Keratinocyte (primary cell): ENCODE data around the gene DCDC1. TPM values are rescaled to one million over a fixed set of nuclear protein-coding genes. Genes with fewer than 3 reads are reported as not detected.
A peak's percentile ranks its signal among the peaks of the same experiment; 100 is the strongest.

Experiments used
- DNase-seq: peaks from one replicate; pipeline ENCODE4 v3.0.0-alpha.2; 2011; ENCODE audit warnings: low read depth, missing footprints, low spot score
- FAIRE-seq: peaks from 2 replicates; lab custom pipeline; 2011; peaks lifted over from hg19 to GRCh38; lab: Jason Lieb, UNC
- H2AFZ ChIP-seq: 2 replicates; pipeline ENCODE4 v1.6.0; 2012; ENCODE audit warnings: low read length, control low read depth, inconsistent platforms; ENCODE audit not compliant: control insufficient read depth
- H3K27ac ChIP-seq: 2 replicates; pipeline ENCODE4 v1.5.1; 2011; ENCODE audit warnings: low read length; ENCODE audit not compliant: control insufficient read depth, insufficient read depth
- H3K27me3 ChIP-seq: 3 replicates; pipeline ENCODE4 v1.6.0; 2011; ENCODE audit warnings: low read length; ENCODE audit not compliant: control insufficient read depth, insufficient read depth; ENCODE audit errors: extremely low read depth
- H3K36me3 ChIP-seq, 2 experiments: 2 replicates in 1 of 2; 3 replicates in 1 of 2; pipeline ENCODE4 v1.5.1; 2011; ENCODE audit warnings: low read length in 2 of 2, mild to moderate bottlenecking in 1 of 2; ENCODE audit not compliant: control insufficient read depth in 2 of 2, insufficient read depth in 2 of 2; ENCODE audit errors: extremely low read depth in 1 of 2
- H3K4me1 ChIP-seq: 3 replicates; pipeline ENCODE4 v1.5.1; 2011; ENCODE audit warnings: low read length; ENCODE audit not compliant: control insufficient read depth, insufficient read depth; ENCODE audit errors: extremely low read depth
- H3K4me2 ChIP-seq: 3 replicates; pipeline ENCODE4 v1.6.0; 2011; ENCODE audit warnings: low read depth, low read length; ENCODE audit not compliant: control insufficient read depth, insufficient read depth; ENCODE audit errors: extremely low read depth
- H3K4me3 ChIP-seq, 3 experiments: fragments of 200-600 bp in 1 of 3; sonication (generic) in 1 of 3; 2 replicates in 2 of 3; 3 replicates in 1 of 3; pipeline ENCODE4 v1.5.1; 2011 to 2016; ENCODE audit warnings: low read length in 3 of 3, mild to moderate bottlenecking in 3 of 3, control low read depth in 2 of 3, inconsistent platforms in 1 of 3, low read depth in 1 of 3, mixed read lengths in 1 of 3, mixed run types in 1 of 3, moderate library complexity in 1 of 3; ENCODE audit not compliant: control insufficient read depth in 2 of 3, insufficient read depth in 2 of 3; ENCODE audit errors: extremely low read depth in 1 of 3
- H3K79me2 ChIP-seq: 2 replicates; pipeline ENCODE4 v1.6.0; 2012; ENCODE audit warnings: low read length; ENCODE audit not compliant: control insufficient read depth, insufficient read depth
- H3K9ac ChIP-seq: 3 replicates; pipeline ENCODE4 v1.6.0; 2011; ENCODE audit warnings: low read length; ENCODE audit not compliant: control insufficient read depth, insufficient read depth; ENCODE audit errors: extremely low read depth
- H3K9me1 ChIP-seq: 3 replicates; pipeline ENCODE4 v1.6.0; 2011; ENCODE audit warnings: low read length; ENCODE audit not compliant: control insufficient read depth, insufficient read depth; ENCODE audit errors: extremely low read depth
- H3K9me3 ChIP-seq: 2 replicates; pipeline ENCODE4 v1.5.1; 2012; ENCODE audit warnings: low read depth, low read length; ENCODE audit not compliant: control insufficient read depth
- H4K20me1 ChIP-seq: 3 replicates; pipeline ENCODE4 v1.6.0; 2011; ENCODE audit warnings: low read length; ENCODE audit not compliant: control insufficient read depth, insufficient read depth; ENCODE audit errors: extremely low read depth
- CTCF ChIP-seq, 3 experiments: IDR thresholded peaks in 1 of 3; conservative IDR thresholded peaks in 1 of 3; optimal IDR thresholded peaks in 1 of 3; 2 replicates in 2 of 3; 3 replicates in 1 of 3; pipeline versions ENCODE3 to v1.5.1; 2011; ENCODE audit warnings: low read length in 3 of 3, mild to moderate bottlenecking in 3 of 3, moderate library complexity in 2 of 3, control low read depth in 1 of 3, inconsistent platforms in 1 of 3; ENCODE audit not compliant: insufficient read depth in 2 of 3; ENCODE audit errors: extremely low read depth in 1 of 3
- EZH2 ChIP-seq: IDR thresholded peaks from one replicate; pipeline ENCODE4 v1.6.1; 2012; ENCODE audit warnings: inconsistent platforms, mild to moderate bottlenecking, low read length, moderate library complexity
- dilution Hi-C: fragments of 300-500 bp; cut with MboI; formaldehyde crosslinking; loops from one replicate; pipeline ENCODE4 v1.7.0; 2020; ENCODE audit warnings: low sequenced_read_pairs; ENCODE audit not compliant: extremely low pct_ligation_motif_present
- polyA plus RNA-seq, 5 experiments: library from polyadenylated mRNA; depleted of rRNA in 3 of 5; stranded (reverse) in 3 of 5; stranded (forward) in 1 of 5; unstranded in 1 of 5; fragments of >200 nt; gene quantifications; 1 replicate in 1 of 5; 2 replicates in 3 of 5; 3 replicates in 1 of 5; pipeline versions ENCODE4 v1.2.1 to v1.2.3, GENCODE V29; 2011 to 2012; ENCODE audit warnings: missing spikeins in 2 of 5, low read depth in 1 of 5, low replicate concordance in 1 of 5

DCDC1 gene
- polyA plus RNA-seq, 1 donor (not counting 4 experiments of a cell fraction or from before 2014, with no cell fraction given) = 0.08 TPM

GRCh38 chr11:31237819-31238760 lies 131.4 kb downstream of the DCDC1 start:
- peak overlapping the region; percentile 3 for H2AFZ ChIP-seq
- H3K4me1 ChIP-seq = no peaks in the 10 kb centered on the region
- H3K4me3 ChIP-seq = no peak overlapping the region
- TF ChIP-seq CTCF (optimal IDR thresholded peaks at IDR 0.05 in 1 of 3, IDR thresholded peaks at IDR 0.05 in 1 of 3, conservative IDR thresholded peaks at IDR 0.05 in 1 of 3; ENCODE audit: extremely low read depth in 1 of 3, insufficient read depth in 2 of 3, low read length in 3 of 3) (no peak), EZH2 (no peak)
- no peaks in the 10 kb centered on the region for H3K9me3 ChIP-seq
- H3K4me2 ChIP-seq = no peak overlapping the region
- dilution Hi-C loops = no loop called here
- no peaks in the 10 kb centered on the region for H4K20me1 ChIP-seq
- H3K79me2 ChIP-seq = no peaks in the 10 kb centered on the region
- no peak for DNase-seq
- H3K27ac ChIP-seq = no peak overlapping the region
- H3K36me3 ChIP-seq = no peaks in the 10 kb centered on the region
- no peaks in the 10 kb centered on the region for H3K27me3 ChIP-seq
- H3K9ac ChIP-seq = no peak overlapping the region
- no peaks in the 10 kb centered on the region for H3K9me1 ChIP-seq
- FAIRE-seq = no peak

- Histone ChIP-seq H3K27ac (no peak overlapping the region), H3K4me3 (no peak overlapping the region), H3K9ac (no peak overlapping the region), H3K27me3 (no peaks in the 10 kb centered on the region), H3K9me3 (no peaks in the 10 kb centered on the region), H3K9me1 (no peaks in the 10 kb centered on the region), H3K4me1 (no peaks in the 10 kb centered on the region), H3K4me2 (no peak overlapping the region), H4K20me1 (no peaks in the 10 kb centered on the region), H2AFZ (no peak overlapping the region), H3K79me2 (no peaks in the 10 kb centered on the region), H3K36me3 (no peaks in the 10 kb centered on the region)
- TF ChIP-seq CTCF (optimal IDR thresholded peaks at IDR 0.05 in 1 of 3, IDR thresholded peaks at IDR 0.05 in 1 of 3, conservative IDR thresholded peaks at IDR 0.05 in 1 of 3; ENCODE audit: extremely low read depth in 1 of 3, insufficient read depth in 2 of 3, low read length in 3 of 3) = peak in 1 of 3 experiments; percentile 25
- no peak for TF ChIP-seq EZH2
- FAIRE-seq (no peak), DNase-seq (no peak)
- dilution Hi-C loops = no loop called here
Observed at GRCh38 chr11:31236143-31236542, 133.4 kb downstream of the DCDC1 start.
